Stimulated activated CD8-positive, alpha-beta memory T cell treated with anti-CD3 and anti-CD28 coated beads, Interleukin-12 subunit alpha, Interleukin-12 subunit beta, amount 100 ng/mL, for 24 hours (primary cell): Measurements from ENCODE around the gene ATP8B2.
"Not testable (repeated sequence)": the region's sequence is repeated elsewhere in the genome, so short reads cannot be mapped to it uniquely, and the experiment has no call there.

ENCODE experiments used
- DNase-seq: peaks from one replicate; pipeline ENCODE4 v3.0.0-alpha.2; 2020; ENCODE audit errors: extremely low read depth

Gene ATP8B2

DNA sequence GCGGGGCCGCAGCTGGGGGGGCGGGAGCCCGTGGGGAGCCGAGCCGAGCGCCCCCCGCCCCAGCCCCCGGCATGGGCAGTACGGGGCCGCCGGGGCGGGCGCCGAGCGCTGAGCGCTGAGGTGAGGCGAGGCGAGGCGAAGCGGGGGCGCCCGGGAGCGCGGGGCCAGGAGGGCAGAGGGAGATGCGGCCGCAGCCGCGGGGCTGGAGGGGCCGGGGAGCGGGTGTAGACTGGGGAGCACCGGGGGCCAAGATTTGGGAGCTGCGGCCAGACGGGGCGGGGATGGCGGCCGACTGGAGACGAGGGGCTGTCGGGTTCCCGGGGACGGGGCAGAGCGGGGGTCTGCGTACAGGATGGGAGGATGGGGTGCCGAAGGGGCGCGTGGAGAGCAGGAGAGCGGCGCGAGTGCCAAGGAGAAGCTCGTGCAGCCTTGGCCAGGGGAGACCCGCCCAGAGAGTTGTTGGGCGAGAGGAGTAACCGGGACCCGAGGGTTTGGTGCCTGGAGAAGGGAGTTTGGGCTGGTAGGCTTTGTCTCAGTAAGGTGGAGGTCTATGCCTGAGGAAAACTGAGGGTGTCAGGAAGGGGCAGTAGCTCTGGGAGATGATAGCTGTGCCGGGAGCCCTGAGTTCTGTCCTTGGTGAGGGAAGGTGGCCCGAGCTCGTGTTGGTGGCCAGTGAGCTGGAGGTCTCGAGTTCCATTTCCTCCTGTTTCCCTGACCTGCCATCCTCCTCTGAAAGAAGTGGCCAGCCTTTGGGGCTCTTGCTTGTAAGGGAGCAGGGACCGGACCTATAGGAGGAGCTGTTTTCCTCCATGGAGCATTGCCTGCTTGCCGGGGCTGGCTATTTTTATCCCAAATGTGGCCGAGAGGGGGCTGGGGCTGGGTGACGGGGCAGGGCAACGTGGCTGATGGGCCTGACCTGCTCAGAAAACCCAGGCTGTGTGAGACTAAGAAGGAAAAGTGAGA, 539 bp downstream of the ATP8B2 start:
- no peak for DNase-seq

DNA sequence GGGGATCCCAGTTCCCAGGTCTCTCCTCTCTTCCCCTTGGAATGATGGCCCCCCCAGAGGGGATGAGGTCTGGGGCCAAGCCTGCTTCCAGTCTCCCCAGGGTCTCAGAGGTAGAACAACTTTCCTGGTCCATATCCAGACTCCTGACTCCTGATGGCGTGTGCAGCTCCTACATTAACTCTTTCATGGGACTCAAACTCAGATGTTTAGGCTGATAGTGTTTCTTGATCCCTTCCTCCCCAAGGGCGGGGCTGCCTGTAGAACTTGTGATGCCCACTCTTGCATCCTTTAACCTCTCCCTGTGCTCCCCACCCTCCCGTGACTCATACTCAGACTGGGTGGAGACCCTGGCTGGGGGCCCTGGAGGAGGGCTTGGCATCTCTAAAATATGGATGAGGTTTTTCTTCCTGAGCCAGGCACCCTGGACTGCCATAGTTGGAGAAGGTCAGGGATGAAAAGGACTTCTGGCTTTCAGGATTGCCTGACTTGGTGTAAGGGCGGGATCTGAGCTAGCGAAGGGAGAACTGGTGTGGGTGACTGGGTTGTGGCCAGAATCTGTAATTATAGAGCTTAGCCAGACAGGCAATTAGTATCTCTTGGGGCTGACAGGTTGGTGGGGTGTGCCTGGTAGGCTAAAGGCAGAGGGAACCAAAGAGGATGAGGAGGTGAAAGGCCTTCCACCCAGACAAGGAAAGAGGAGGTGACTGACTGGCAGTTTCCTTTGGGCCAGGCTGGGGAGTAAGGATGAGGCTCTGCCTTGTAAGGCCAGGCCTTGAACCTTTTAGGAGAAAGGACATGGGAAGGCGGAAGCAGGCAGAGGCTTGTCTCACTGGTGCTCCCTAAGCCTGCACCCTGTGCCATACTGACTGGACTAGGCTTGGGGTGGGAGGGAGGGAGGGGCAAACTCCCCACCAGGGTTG, 1.5 kb downstream of the ATP8B2 start:
- DNase-seq = no peak

DNA sequence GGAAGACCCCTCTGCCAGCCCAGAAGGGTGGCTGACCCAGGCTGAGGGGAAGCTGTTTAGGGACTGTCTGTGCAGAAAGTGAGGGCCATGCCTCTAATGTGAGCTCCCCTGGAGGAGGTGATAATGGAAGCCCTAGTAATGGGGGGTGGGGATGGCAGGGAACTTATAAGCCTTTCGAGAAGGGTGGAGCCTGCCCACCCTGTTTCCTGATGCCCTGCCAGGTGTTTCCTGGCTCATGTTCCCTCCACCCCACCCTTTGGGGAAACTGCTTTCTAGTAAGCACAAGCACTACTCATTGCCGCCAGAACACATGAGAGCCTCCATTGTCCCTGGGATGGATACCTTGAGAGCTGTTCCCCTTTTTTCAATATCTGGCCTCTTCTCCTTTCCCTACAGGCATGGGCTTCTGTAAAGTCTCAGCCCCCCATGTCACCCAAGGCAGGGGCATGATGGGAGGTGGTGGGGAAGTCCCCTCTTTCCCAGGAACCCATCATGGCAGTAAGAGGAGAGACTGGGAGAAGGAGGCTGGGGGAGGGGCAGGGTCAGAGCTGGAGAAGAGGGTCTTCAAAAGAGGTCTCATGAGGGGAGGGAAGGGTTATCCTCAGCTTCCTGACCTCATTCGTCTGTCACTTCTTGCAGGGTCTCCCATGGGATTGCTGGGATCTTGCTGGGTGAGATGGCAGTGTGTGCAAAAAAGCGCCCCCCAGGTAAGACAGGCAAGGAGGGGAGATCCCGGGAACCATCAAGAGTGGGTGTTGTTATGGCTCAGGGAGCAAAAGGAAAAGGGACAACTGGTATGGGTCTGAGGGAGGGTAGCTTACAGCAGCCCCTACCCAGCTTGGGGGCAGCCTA, 2.4 kb downstream of the ATP8B2 start:
- no peak for DNase-seq

DNA sequence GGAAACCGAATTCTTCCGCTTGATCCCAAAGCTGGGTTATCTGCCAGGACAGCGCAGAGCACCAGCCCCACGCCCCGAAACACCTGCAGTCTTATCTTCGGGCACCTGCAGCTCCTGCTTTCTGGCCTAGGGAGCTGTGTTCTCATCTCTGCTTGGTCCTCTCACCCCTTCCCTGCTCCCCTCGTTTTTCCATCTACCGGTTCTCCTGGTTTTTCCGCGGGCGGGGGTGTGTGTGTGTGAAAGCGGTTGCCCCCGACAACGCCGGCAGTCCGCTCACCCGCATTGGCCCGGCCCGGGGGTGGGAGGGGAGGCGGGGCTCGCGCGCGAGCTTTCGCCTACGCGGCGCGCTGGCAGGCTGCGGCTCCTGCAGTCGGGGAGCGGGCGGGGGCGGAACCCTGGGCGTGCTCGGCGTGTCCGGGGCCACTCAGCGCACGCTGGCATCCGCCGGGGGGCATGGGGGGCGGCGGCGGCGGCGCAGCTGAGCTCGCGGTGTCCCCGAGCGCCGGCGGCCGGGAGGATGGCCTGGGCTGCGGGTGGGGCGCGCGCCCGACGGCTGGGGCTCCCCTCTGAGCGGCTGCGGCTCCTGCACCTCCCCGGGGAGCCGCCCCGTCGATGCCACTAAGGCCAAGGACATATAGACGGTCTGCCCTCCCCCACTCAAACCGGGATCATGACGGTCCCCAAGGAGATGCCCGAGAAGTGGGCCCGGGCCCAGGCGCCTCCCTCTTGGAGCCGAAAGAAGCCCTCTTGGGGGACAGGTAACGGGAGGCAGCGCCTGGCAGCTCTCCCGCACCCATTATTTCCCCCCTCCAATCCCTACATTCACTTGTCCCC, 3.2 kb downstream of the ATP8B2 start:
- peak; percentile 76 for DNase-seq

DNA sequence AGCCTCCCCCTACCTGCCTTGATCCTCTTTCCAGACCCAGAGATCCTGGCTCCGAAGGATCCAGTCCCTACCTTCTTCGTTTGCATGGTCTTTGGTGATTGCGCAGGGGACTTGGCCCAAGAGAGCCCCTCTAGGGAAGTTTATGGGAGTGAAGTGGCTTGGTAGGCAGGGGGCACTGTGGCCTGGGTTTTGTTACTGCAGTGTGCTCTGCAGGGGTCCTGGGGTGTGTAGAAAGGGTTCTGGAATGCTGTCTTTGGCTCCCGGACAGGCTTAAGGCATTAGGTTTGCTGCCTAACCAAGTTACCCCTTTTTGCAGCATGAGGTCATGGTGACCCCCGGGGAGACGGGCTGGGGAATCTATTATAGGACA, 3.8 kb downstream of the ATP8B2 start:
- DNase-seq = no peak

DNA sequence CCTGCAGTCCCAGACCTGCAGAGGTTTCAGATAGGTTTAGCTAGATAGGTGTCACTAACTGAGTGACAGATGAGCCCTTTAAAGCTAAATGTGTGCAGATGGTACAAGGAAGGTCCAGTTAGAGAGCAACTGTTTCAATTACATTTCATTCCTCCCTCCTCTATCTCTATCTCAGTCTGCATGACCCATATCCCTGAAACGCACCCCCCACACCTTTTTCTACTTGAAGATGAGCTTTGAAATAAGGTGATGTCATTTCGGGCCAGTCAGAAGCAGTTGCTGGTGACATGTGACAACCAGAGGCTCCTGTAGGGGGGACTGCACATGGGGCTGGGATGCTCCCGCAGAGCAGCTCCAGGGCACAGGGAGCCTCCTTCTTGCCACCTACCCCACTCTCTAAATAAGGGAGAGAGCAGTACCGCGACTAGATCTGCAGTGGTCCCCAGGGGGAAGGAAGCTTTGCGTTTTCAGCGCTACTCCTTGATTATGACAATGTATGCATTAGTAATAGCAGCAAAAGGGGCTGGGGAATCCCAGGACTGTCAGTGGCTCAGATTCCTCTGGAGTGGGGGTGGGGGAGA, 4.3 kb downstream of the ATP8B2 start:
- no peak for DNase-seq

DNA sequence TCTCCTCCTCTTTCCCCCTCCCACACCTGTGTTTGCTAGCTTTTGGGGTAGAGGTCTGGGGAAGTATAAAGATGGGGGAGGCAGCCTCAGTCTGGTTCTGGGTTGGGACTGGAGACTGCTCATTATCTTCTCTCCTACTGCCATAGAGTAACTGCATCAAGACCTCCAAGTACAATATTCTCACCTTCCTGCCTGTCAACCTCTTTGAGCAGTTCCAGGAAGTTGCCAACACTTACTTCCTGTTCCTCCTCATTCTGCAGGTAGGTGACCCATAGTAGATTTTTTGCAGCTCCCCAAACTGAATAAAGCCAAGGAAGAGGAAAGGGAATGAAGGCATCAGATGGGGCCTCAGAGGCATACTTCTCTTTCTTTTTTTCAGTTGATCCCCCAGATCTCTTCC, 5.3 kb downstream of the ATP8B2 start:
- DNase-seq = no peak

DNA sequence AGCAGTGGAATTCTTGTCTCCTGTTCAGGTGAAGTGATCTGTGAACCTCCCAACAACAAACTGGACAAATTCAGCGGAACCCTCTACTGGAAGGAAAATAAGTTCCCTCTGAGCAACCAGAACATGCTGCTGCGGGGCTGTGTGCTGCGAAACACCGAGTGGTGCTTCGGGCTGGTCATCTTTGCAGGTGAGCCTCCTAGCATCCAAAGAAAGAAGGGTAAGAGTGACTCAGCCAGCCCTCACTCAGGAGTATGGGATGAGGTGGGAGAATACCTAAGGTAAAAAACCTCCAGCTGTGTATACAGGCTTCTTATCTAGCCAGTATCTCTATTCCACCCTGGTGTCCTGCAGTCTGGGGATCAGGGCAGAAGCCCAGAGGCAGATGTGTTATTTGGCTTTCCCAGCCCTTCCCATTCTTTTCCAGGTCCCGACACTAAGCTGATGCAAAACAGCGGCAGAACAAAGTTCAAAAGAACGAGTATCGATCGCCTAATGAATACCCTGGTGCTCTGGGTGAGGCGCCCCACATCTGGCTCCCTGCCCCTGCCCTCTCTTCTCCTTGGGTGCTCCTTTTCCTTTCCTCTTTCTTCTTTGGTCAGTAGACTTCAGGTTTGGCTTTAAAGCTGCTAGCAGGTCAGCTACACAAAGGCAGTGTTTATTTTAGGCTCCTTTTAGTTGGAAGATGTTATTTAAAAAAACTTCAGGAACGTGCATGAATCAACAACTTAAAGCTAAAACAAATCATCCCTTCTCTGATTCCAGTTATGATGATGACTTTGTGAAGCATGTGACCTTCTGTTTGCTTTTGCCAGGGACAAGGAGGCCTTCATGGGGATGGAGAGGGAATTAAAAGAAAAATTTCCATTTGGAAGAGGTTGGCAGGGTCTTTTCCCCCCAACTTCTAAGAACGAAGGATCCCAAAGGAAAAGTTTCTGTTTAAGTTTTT, 9.0 kb downstream of the ATP8B2 start:
- DNase-seq = no peak

DNA sequence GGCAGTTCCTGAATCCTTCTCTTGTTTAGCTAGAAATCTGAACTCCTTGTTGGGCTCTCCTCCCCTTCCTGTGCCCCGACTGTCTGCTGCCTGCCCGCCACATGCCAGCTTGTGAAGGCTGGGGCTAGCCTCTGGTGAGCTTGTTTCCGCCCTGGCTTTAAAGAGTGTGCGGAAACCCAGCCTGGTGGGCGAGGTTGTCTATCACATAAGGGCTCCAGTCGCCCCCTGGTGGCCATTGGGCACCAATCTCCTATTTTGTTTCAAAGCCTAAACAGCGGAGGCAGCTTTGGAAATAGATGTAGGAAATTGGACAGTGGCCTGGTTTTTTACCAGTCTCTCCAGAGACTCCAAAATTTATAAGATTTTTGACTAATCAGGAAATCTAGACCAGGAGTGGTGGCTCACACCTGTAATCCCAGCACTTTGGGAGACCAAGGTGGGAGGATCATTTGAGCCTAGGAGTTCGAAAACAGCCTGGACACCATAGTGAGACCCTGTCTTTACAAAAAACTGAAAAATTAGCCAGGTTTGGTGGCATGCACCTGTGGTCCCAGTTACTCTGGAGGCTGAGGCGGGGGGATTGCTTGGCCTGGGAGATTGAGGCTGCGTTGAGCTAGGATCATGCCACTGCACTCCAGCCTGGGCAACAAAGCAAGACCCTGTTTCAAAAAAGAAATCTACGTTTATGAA, 9.8 kb downstream of the ATP8B2 start:
- peak; percentile 87 for DNase-seq

DNA sequence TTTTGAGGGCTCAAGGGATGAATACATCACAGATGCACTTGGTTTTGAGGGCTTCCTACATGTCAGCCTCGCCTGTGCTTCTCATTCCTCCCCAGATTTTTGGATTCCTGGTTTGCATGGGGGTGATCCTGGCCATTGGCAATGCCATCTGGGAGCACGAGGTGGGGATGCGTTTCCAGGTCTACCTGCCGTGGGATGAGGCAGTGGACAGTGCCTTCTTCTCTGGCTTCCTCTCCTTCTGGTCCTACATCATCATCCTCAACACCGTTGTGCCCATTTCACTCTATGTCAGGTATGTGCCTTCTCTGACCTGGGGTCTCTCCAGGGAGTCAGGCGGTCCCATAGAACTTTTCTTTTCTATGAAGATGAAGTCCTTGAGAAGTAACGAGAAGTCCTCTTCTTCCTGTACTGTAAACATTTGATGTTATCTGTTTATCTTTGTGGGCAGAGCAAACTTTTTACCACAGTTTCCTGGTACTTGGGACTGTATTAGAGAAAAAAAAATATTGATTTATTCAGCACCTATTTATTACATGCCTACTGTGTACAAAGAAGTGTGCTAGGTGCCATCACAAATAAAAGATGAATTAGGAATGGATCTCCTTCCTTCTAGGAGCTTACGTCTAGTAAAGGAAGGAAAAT, 12.0 kb downstream of the ATP8B2 start:
- DNase-seq = no peak

DNA sequence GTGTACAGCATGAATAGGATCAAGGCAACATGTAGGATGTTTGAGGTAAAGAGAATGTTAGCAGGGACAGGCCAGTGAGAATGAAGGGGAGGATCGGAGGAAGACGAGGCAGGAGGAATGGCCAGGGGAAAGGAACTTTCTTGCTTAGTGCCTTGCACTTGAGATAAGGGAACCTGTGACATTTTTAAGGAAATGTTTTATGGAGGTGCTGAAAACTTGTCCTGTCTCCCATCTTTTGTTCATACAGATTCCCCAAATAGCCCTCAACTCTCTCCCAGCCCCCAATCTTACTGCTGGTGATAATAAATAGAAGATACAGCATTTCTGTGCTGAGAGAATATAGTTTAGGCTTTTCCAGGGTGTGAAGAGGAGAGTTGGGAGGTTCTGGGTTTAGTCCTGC, 13.6 kb downstream of the ATP8B2 start:
- DNase-seq = no peak

DNA sequence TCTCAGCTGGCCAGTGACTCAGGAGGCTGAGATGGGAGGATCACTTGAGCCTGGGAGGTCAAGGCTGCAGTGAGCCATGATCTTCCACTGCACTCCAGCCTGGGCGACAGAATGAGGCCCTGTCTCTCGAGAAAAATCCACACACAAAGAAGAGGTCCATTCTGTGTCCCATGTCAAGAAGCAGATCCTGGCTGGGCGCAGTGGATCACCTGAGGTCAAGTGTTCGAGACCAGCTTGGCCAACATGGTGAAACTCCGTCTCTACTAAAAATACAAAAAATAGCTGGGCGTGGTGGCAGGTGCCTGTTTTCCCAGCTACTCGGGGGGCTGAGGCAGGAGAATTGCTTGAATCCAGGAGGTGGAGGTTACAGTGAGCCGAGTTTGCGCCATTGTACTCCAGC, 16.0 kb downstream of the ATP8B2 start:
- DNase-seq = not testable (repeated sequence)

DNA sequence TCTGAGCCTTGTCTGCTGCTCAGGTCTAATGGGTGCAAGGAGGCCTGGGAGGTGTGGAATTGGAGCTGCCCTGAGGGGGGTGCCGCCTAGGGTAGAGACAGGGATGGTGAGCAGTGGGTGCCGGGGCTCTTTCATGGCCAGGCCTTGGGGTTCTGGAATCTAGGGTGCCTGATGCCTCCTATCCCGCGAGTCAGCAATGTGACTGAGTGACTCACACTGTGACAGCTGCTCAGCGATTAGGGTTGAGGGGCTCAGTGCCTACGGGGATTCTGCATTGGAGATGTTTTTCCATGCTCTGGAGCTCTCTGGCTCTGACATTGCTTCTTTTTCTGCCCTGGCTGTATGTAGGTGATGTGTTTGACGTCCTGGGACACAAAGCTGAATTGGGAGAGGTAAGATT, 16.8 kb downstream of the ATP8B2 start:
- DNase-seq = no peak

DNA sequence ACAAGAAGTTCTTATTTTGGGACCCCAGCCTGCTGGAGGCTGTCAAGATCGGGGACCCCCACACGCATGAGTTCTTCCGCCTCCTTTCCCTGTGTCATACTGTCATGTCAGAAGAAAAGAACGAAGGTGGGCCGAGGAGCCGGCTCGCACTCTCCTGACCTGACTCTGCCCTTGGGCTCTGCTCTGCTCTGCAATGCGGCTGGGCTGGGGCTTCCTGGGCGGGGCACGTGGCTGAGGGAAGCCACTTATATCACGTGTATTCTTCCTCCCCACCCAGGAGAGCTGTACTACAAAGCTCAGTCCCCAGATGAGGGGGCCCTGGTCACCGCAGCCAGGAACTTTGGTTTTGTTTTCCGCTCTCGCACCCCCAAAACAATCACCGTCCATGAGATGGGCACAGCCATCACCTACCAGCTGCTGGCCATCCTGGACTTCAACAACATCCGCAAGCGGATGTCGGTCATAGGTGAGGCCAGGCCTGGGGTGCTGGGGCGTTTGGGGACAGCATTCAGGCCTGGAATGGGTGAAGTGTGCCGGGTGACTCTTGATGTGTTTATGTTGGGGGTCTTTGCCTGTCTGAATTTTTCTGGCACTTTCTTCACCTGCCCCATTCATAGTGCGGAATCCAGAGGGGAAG, 17.6 kb downstream of the ATP8B2 start:
- DNase-seq = no peak

DNA sequence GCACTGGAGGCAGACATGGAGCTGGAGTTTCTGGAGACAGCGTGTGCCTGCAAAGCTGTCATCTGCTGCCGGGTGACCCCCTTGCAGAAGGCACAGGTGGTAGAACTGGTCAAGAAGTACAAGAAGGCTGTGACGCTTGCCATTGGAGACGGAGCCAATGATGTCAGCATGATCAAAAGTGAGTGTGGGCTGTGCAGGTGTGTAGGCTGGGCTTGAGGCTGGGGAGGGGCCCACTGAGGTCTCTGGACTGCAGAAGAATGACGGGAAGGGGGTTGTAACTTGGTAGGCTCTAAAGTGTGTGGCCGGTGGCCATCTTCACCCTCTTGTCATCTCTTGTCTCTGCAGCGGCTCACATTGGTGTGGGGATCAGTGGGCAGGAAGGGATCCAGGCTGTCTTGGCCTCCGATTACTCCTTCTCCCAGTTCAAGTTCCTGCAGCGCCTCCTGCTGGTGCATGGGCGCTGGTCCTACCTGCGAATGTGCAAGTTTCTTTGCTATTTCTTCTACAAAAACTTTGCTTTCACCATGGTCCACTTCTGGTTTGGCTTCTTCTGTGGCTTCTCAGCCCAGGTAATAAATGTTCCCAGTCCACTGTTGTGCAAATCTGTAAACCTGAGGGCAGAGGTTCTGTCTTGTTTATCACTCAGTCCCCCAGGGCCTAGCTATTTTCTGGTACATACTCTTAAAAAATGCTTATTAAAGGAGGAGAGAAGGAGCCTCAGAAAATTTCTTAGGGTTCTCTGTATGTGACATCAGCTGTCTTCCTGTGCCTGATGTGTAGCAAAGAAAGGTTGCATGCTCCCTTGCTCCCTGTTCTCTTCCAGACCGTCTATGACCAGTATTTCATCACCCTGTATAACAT, 19.9 kb downstream of the ATP8B2 start:
- DNase-seq = no peak

DNA sequence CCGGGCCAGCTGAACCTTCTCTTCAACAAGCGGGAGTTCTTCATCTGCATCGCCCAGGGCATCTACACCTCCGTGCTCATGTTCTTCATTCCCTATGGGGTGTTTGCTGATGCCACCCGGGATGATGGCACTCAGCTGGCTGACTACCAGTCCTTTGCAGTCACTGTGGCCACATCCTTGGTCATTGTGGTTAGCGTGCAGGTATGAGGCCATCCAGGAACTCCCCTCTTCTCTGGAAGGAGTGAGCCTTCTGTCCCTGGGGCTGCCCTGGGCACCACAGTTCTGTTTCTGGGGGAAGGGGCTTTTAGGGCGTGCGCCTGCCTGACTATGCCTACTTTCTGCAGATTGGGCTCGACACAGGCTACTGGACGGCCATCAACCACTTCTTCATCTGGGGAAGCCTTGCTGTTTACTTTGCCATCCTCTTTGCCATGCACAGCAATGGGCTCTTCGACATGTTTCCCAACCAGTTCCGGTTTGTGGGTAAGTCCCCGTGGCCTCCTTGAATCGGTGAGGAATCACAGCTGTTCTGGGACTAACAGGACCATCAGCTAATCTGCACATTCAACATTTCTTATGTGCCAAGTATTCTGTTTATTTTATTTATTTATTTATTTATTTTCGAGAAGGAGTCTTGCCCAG, 21.1 kb downstream of the ATP8B2 start:
- no peak for DNase-seq
